HG02588 (cell line): Measurements from ENCODE around the gene ABHD12B.

Experiments used
- ATAC-seq: cut with Tn5 transposase; IDR thresholded peaks from one replicate; pipeline ENCODE4 v1.9.1; 2021; ENCODE audit warnings: mild to moderate bottlenecking, moderate library complexity; ENCODE audit not compliant: unreplicated experiment

Gene ABHD12B

DNA sequence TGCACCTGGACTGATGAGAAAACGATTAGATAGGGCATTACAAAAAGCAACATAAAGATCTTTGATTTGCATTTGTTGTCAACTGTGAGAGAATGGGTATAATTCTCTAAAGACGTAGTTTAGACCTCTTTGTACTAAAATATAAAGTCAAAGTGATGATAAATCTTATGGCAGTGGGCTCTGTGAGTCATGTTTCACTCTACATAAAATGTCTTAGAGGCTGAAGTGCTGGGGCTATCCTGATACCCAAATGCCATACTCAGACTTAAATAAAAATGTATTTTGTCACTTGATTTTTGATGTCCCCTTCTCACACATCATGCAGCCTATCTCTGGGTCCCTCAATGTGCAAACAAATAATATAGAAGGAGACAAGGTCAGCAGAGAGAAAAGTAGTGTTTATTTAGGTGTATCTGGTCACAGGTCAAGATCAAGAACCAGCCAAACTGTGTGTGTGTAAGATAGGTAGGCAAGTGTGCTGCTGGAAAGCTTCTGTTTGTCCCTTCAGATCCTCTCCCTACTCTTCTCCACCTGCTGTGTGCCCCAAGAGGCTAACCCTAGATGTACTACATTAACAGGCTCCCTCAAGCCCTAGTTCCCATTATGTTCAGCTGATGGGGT is 33.9 kb upstream of the ABHD12B start:
- no peak for ATAC-seq

DNA sequence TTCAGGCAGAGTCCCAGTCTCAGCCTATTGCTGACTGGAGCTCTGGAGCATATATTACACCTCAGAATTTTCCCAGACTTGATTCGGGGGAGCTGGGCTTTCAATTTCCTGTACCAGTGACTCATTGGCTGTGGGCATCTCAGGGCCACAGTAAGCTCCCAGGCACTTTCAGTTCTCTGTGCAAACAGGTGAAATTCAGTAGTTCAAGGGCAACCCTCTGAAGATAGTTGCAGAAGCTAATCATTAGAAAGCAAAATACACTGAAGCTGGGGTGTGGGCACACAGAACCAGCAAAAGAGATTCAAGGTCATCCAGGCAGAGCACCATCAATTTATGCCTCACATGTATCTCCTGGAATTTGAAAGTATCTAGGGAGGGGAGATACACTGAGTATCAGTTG is 32.8 kb upstream of the ABHD12B start:
- ATAC-seq: no peak

DNA sequence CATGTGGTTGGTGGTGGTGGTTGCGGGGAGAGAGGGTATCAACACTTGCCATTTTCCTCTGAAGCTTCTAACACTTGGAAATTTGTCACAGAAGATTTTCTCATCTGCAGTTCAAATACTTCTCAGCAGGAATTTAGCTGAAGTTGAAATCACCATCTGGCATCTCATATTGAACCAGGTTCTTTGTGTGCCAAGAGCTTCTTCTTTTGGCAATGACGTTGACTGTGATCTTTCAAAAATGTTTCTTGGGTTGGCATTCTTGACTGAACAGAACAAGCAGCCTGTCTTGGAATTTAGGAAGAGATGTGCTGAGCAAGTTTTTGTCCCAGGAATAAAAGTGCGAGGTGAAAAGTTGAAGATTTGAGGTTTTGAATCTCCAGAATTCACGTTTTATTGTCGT is 32.2 kb upstream of the ABHD12B start:
- no peak for ATAC-seq

DNA sequence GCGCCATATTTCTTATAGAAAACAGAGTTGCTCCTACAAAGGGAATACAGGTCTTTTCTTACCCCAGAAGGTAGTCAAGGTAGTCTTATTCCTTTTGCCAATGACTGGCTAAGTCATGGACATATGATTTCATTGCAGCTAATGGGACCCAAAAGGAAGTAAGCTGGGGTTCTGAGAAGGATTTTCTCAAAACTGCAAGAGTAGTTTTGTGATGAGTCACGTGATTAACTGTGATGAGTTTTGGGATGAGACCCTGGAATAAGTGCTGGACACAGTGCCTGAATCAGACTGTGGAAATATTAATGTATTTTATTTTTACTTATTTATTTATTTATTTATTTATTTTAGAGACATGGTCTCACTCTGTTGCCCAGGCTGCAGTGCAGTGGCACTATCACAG is 27.5 kb upstream of the ABHD12B start:
- no peak for ATAC-seq

DNA sequence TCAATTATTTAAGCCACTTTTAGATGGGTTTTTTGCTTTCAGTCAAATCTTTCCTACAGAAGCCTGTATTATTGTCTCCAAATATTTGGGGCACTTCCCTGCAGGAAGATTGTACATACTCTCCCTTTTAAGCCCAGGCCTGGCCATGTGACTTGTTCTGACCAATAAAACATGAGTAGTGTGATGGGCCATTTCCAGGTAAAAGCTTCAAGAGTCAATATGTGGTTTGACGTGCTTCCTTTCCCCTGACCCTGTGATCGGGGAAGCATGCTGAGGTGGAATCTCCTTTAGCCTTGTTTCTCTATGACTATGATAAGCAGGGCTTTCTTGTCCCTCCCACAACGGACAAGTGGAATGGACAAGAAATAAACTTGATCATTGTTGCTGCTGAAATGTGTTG is 26.7 kb upstream of the ABHD12B start:
- ATAC-seq: no peak

DNA sequence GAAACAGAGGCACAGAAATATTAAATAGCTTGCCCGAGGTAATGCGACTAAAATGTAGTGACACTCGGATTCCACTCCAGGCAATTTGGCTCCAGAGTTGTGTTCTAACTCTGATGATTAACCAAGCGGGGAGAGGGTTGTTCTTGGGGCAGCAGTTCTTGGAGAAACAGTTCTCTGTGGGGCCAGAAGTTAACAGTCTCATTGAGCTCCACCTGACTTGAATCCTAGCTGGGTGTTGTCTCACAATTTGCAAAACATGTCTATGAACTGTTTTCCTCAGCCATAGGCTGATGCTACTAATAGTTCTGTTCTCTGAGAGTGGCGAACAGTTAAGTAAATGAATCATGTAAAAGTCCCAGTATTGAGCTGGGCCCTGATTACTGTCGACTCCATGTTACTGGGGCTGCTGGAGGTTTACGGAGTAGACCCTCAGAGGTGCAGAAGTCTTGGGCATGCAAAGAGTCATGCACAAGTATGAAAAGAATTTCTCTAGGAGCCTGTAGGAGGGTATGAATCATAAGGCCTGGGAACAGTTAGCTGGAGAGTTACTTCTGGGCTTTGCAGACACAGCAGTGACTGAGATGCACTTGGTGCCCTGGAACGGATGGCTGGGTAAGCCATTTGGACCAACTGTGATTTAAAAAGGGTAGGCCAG is 25.5 kb upstream of the ABHD12B start:
- ATAC-seq: no peak

DNA sequence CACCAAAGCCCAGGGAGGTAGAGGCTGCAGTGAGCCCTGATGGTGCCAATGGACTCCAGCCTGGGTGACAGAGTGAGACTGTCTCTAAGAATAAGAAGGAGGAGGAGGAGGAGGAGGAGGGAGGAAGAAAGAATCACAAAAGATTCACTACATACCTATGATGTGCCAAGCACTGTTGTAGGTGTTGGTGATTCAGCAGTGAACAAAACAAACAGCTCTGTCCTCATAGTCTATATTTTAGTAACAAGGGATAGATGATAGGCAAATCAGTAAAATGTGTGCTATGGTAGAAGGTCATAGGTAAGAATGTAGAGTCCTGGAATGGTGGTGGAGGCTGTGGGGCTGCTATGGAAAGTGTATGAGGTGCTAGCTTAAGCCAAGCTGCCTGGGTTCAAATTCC is 18.0 kb upstream of the ABHD12B start:
- ATAC-seq: no peak

DNA sequence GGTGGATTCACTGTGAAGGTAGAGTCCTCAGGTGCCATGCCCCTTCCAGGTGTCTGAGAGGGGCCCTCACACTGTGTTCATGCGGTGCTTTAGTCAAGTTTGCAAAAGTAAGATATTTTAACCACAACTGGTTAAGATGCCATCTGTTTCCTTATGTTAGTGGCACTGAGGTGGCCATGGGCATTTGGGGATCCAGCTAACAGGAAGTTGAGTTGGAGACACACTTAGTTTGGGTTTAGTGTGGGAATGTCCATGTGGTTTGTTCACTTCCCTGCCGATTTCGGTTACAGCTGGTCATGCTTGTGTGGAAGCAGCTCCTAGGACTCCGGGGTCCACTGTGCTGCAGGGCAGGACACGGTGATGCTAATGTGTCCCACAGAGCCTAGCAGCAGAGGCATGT is 17.3 kb upstream of the ABHD12B start:
- no peak for ATAC-seq

DNA sequence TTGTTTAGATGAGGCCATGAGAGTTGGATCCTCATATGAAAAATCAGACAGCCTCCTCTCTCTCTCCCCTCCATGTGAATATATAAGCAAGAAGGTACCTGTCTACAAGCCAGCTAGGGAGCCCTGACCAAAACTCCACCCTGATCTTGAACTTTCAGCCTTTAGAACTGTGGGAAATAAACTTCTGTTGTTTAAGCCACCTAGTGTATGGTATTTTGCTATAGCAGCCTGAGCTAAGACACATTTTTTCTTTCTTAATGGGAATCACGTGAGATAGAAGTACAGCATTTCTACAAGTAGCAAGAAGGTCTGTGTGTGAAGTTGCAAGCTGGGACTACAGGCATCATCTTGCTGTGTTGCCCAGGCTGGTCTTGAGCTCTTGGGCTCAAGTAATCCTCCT is 16.3 kb upstream of the ABHD12B start:
- ATAC-seq: no peak

DNA sequence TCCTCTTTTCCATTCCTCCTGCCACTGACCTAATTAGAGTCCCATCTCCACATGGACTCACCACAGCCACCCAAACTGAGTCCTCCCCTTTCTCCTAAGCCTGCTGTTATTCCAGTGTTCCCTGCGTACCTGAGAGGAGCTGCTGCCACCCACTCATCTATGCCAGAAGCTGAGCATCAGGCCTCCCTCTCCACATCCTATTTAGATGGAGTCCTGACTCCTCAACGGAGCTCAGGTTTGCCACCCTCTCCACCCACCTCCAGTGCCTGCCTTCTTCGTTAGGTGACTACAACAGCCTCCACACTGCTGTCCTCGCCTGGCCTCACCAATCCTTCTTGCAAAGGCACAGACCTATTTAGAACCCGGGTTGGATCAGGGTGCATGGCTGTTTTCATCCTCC is 15.2 kb upstream of the ABHD12B start:
- no peak for ATAC-seq

DNA sequence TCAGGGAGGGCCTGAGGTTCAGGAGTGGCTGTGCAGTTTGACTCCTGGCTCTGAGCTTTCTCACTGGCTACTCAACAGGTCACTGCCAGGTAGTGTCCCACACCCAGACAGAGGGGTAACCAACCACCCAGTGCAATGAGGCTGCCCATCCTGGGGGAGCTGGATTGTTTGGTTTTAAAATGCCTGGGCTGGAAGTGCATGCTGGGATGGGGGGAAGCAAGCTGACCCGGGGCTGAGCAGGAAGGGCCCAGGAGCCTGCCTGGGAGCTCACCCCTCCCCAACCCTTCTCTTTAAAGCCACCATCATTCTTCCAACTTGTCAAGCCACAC is 12.6 kb upstream of the ABHD12B start:
- ATAC-seq: peak; percentile 20

DNA sequence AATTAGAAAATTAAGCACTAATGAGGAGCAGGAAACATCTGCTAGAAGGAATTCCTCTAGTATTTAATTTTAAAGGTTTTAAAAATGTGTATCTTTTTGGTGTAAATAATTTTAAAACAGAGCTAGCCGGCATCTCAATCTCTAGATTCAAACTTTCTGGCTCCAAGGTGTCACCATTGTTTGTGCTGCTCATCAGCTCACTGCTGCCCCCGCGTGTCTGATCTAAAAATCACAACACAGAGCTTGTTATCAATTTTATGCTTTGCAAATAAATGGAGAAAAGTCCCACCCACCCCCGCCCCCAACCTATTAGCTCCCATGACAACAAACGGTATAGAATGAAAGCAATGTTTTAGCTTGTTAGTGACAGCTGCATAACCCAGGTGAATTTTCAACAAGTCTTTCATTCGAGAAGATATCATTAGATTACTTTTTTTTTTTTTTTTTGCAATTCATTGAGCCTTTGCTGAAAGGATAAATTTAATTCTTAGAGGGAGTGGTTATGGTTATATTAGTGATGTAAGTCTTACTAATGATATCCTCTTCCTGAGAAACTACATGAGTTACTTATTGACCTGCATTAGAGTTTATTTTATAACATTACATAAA is 11.3 kb upstream of the ABHD12B start:
- ATAC-seq: peak; percentile 41

DNA sequence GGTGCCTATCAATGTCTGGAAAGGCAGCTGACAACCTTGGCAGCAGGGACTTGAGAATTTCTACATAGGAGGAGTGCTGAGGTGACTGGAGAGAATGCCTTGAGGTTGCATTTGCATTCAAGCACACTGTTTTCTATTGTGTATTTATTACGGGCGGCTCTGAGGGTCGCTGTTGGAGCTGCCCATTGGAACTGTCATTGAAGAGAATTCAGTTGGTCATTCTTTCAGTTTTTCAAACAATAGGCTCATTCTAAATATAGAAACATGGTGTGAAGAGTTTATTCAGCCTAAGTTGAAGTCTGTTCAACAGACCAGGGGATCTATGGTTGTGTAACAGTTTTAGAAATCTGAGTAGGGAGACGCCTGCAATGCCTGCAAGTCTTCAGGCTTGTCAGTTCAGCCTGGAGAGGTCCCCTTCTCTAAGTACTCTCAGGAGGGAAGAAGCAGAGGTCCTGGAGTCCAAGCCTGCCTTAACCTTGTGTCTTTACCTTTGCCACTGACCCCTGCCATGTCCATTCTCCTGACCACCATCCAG is 9.8 kb upstream of the ABHD12B start:
- no peak for ATAC-seq

DNA sequence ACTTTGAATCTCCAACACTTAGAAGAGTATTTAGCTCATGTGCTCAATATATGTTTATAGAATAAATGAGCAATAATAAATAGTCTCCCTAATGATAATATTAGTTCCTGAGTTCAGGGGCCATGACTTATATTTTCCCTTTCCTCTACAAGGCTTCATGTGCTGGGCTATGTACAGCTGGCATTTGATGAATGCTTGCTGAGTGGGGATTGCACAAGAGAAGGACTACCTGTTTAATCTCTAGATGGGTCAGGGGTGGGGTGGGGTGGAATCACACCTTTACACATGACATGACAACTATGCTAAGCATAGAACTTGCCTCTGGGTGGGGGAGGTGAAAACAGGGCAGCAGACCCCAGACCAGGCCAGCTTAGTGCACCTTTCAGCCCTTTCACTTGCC is 7.6 kb upstream of the ABHD12B start:
- no peak for ATAC-seq

DNA sequence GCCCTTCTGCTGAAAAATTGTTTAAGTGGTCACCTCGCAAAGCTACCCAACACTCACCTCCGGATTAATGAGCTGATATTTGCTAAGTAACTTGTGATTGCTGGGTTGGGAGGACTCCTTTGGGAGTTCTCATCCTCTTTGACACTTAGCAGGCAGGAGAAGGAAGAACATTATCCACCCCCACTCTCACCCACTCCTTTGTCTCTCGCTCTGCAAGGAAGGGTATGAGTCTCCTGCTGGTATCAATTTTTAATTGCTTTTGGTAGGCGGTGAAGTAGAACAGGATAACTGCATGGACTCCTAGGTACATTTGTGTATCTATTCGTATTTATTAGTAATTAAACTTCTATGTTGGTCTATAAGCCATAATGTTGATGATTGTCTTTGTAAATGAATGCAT is 6.9 kb upstream of the ABHD12B start:
- ATAC-seq: no peak

DNA sequence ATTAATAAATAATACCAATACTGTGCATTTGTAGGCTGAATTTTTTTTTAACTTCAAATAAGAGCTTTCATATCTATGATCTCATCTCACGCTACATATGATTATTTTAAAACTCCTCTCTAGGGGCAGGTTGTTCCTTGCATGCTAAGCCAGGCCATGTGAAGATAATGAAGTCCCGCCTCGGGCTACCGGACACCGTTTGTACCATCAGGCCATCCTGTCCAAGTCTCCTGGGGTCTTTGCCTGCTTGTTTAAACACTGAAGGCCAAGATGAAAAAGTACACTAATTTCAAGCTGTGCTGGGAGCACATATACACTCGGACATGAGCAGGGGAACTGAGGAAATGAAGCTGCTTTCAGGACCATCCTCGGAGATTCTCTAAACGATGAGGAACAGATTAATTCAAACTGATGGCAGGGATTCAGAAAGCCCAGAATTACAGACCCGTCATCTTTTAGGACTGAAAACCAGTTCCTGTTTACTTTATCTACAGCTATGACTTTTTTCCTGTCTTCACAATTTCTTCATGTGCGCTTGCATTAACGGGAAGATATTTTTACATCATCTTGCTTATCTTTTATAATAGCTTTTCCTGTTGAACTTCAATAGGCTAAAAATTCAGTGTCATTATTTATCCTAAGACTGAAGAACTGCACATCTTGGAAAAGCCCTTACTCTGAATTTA is 6.3 kb upstream of the ABHD12B start:
- no peak for ATAC-seq

DNA sequence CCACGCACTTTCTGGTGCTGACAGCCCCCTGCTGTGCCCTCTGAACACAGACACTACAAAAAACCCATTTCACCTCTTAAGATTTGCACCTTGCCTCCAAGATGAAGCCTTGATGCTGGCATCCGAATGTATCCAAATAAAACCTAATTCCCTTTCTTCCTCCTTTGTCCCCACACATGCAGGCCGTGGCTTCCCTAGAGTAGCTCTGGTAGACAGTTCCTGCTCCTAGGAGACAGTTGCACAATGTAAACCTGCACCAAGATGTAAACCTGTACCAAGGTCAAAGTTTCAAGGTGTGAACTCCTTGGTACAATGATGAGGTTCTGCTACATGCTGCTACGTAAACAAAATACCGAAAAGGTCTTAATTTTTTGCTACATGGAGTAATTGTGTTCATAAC is 625 bp upstream of the ABHD12B start:
- no peak for ATAC-seq

DNA sequence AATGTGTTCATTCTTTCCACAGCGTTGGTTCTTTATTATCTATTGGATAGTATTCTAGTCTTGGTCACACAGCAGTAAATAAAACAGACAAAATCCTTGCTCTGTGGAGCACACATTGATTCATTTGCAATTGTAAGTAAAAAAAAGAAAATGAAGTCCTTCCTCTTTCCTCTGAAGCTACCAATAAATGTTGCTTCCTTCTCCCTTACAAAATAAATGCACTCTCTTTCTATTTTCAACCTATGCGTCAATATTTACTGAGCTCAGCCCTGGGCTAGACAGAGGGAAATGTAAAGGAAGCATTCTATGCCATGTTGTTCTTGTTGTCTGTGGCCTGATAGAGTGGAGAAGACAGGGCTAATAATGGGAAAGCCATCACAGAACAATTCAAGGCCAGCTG is 2.9 kb downstream of the ABHD12B start:
- ATAC-seq: no peak

DNA sequence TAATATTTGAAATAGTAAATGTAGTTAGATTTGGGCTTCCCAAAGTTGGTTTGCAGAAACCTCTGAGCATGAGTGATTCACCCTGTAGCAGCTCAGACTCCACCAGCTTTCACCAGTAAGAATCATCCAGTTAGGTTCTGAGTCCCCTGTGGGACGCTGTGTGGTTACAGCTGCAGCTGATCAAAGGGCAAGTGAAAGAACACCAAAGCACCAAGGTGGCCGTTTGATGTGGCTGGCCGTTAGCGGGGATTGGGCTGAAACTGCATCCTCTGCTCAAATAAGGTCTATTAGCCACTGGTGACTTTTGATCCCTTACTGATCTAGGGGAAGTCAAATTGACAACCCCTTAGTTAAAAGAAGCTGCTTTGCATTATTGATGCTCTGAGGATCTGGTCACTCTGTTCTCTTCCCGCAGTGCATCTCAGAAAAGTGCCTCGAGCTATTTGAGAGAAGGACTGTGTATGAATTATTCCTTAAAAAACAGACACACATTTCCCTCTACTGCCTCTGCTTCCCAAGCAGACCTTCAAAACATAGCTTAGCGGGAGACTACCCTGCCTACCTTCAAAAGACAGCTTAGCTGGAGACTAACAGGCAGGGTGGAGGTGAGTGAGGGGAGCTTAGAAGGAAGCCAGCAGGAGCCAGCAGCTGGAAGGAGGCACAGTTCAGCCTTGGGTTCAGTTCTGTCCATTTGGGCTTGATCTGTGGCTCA is 3.7 kb downstream of the ABHD12B start:
- ATAC-seq: peak; percentile 91

DNA sequence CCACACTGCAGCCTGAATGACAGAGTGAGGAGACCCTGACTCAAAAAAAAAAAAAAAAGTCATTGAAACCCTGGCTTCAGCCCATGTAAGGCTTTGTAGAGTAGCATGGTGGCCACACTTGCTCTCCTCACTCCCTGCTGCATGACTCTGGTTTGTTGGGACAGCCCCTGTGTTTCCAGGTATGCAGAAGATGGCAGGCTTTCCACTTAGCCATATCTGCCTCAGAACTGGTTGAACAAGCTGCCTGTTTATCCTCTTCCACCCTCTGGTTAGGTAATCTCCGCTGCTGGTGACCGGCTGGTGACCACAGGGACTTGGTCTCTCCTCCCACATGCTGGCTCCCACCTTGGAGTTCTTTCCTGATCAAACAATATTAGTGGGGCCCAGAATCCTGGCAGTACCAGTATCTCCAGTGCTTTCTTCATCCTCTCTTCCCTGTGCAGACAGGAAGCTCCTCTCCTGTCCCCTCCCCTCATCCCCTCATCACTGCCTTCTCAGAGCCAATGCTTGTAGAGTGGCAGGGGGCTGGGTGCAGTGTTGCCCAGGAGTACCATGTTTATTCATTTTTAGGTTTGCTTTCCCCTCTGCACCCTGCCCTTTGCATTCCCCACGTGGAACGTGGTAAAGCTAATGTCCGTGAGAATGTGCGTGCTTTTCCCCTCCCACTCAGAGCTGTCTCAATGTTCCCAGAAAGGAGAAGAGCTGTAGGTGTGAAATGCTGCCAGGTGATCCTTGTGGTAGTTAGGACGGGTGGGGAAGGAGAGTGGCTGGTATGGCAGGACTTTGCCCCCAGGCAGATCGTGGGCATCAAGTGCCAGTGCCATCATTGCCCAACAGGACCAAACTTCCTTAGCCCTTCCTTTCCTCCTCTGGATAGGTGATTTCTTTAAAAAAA is 11.3 kb downstream of the ABHD12B start:
- no peak for ATAC-seq
